Neuronal stem cell (in vitro differentiated cells): ENCODE measurements around the gene AFAP1.
A peak's percentile ranks its signal among the peaks of the same experiment; 100 is the strongest.

Source experiments
- DNase-seq: peaks from one replicate; pipeline ENCODE4 v3.0.0-alpha.2; 2013; ENCODE audit warnings: low spot score
- H2AFZ ChIP-seq: one replicate; pipeline ENCODE4 v1.6.1; 2013; ENCODE audit warnings: mild to moderate bottlenecking, low read length, inconsistent platforms
- H2AK5ac ChIP-seq: 2 replicates; pipeline ENCODE4 v1.6.1; 2013; ENCODE audit warnings: low read depth, mild to moderate bottlenecking, inconsistent platforms, low read length, moderate library complexity, mixed read lengths
- H2BK120ac ChIP-seq: 2 replicates; pipeline ENCODE4 v1.6.1; 2013; ENCODE audit warnings: low read depth, mild to moderate bottlenecking, inconsistent platforms, low read length, moderate library complexity, mixed read lengths
- H2BK12ac ChIP-seq: one replicate; pipeline ENCODE4 v1.6.1; 2013; ENCODE audit warnings: low read length, inconsistent platforms
- H2BK15ac ChIP-seq: 2 replicates; pipeline ENCODE4 v1.6.1; 2013; ENCODE audit warnings: mild to moderate bottlenecking, low read length, inconsistent platforms, mixed read lengths
- H2BK5ac ChIP-seq: one replicate; pipeline ENCODE4 v1.6.1; 2013; ENCODE audit warnings: inconsistent platforms, mild to moderate bottlenecking, low read length, moderate library complexity
- H3K14ac ChIP-seq: one replicate; pipeline ENCODE4 v1.6.1; 2013; ENCODE audit warnings: low read length, inconsistent platforms
- H3K18ac ChIP-seq: 2 replicates; pipeline ENCODE4 v1.6.1; 2013; ENCODE audit warnings: low read length, inconsistent platforms
- H3K23ac ChIP-seq: 2 replicates; pipeline ENCODE4 v1.6.1; 2013; ENCODE audit warnings: low read depth, mild to moderate bottlenecking, mixed read lengths, low read length, inconsistent platforms; ENCODE audit not compliant: poor library complexity
- H3K27ac ChIP-seq: replicated peaks from 3 replicates; pipeline ENCODE4 v1.5.1; 2013; ENCODE audit warnings: low read length, inconsistent platforms
- H3K27me3 ChIP-seq, 3 experiments: 2 replicates each; pipeline ENCODE4 v1.6.1; 2013; ENCODE audit warnings: low read length in 3 of 3, mild to moderate bottlenecking in 2 of 3, inconsistent platforms in 1 of 3, low read depth in 1 of 3, mixed read lengths in 1 of 3, moderate library complexity in 1 of 3; ENCODE audit not compliant: control insufficient read depth in 3 of 3, insufficient read depth in 3 of 3
- H3K36me3 ChIP-seq, 2 donors: replicated peaks in 1 of 2; 2 replicates each; pipeline ENCODE4 v1.6.1; 2013; ENCODE audit warnings: low read length in 2 of 2; ENCODE audit not compliant: control insufficient read depth in 2 of 2, insufficient read depth in 2 of 2
- H3K4ac ChIP-seq: 2 replicates; pipeline ENCODE4 v1.6.1; 2013; ENCODE audit warnings: inconsistent platforms, mild to moderate bottlenecking, low read length, moderate library complexity
- H3K4me1 ChIP-seq, 2 donors: 1 replicate in 1 of 2; 2 replicates in 1 of 2; pipeline ENCODE4 v1.6.1; 2013; ENCODE audit warnings: low read length in 2 of 2, low read depth in 1 of 2; ENCODE audit not compliant: control insufficient read depth in 2 of 2, insufficient read depth in 1 of 2
- H3K4me2 ChIP-seq: one replicate; pipeline ENCODE4 v1.6.1; 2013; ENCODE audit warnings: mild to moderate bottlenecking, low read length, inconsistent platforms; ENCODE audit not compliant: insufficient read depth, poor library complexity, severe bottlenecking
- H3K4me3 ChIP-seq, 2 donors: 2 replicates each; pipeline ENCODE4 v1.5.1; 2013; ENCODE audit warnings: low read length in 2 of 2, mild to moderate bottlenecking in 2 of 2, inconsistent platforms in 1 of 2, moderate library complexity in 1 of 2
- H3K79me1 ChIP-seq: one replicate; pipeline ENCODE4 v1.6.1; 2013; ENCODE audit warnings: low read depth, mild to moderate bottlenecking, inconsistent platforms, low read length, moderate library complexity
- H3K9ac ChIP-seq: one replicate; pipeline ENCODE4 v1.6.1; 2013; ENCODE audit warnings: mild to moderate bottlenecking, low read depth, low read length, inconsistent platforms; ENCODE audit not compliant: poor library complexity
- H3K9me3 ChIP-seq, 2 donors: replicated peaks in 1 of 2; 2 replicates each; pipeline versions ENCODE3 to v1.6.1; 2013; ENCODE audit warnings: low read length in 2 of 2, mild to moderate bottlenecking in 2 of 2, inconsistent platforms in 1 of 2, low read depth in 1 of 2, mixed read lengths in 1 of 2, moderate library complexity in 1 of 2; ENCODE audit not compliant: control insufficient read depth in 2 of 2, insufficient read depth in 1 of 2
- H4K8ac ChIP-seq: one replicate; pipeline ENCODE4 v1.6.1; 2013; ENCODE audit warnings: low read depth, mild to moderate bottlenecking, inconsistent platforms, low read length, moderate library complexity
- H4K91ac ChIP-seq: one replicate; pipeline ENCODE4 v1.6.1; 2013; ENCODE audit warnings: low read length, low read depth, mild to moderate bottlenecking, inconsistent platforms; ENCODE audit not compliant: poor library complexity
- WGBS, 2 donors: extraction: QIAGEN DNeasy Blood & Tissue Kit; methylation state at CpG; one replicate each; pipeline ENCODE4 v1.1.7; 2013; ENCODE audit warnings: missing lambda C conversion rate in 2 of 2, mixed read lengths in 1 of 2; ENCODE audit not compliant: insufficient read length in 2 of 2, insufficient replicate concordance in 1 of 2; ENCODE audit errors: extremely low coverage in 2 of 2; 5-methylcytosine and 5-hydroxymethylcytosine counted together

The AFAP1 gene

DNA sequence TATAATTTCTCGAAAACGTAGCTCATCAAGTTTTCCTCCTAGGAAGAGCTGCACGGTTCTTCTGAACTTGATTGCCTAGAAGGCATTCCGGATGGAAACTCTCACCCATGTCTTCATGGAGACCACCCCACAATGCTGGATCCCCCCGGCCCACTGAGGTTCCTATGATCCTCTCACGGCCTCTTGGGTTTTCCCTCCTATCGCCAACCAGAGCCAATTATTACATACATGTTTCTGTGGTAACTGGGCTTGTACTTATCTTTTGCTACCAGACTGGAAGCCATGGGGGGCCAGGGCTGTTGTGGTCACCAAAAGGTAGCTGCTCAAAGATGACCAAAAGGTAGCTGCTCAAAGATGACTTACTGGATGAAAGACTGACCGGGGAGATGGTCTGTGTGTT is 131.5 kb downstream of the AFAP1 start:
- Histone ChIP-seq H3K79me1 (no peaks in the 10 kb centered on the region), H3K23ac (no peak overlapping the region), H3K27me3 (no peaks in the 10 kb centered on the region), H3K4me1 (peaks cover 20 to 32% of the 10 kb centered on the region in 2 donors), H2AFZ (no peak overlapping the region), H3K18ac (no peak overlapping the region), H3K9me3 (no peaks in the 10 kb centered on the region), H3K14ac (no peak overlapping the region), H2BK15ac (no peak overlapping the region), H2AK5ac (no peak overlapping the region), H3K9ac (no peak overlapping the region), H3K4ac (no peak overlapping the region), H4K8ac (no peak overlapping the region), H2BK120ac (no peak overlapping the region), H4K91ac (no peak overlapping the region), H3K27ac (no peak overlapping the region), H2BK12ac (no peak overlapping the region), H3K36me3 (peaks cover 2 to 10% of the 10 kb centered on the region in 2 donors), H2BK5ac (no peak overlapping the region), H3K4me2 (no peak overlapping the region), H3K4me3 (no peak overlapping the region)
- no CpG with 5 or more reads among the region's 8 CpGs for WGBS, 2 donors
- DNase-seq, result no peak

GRCh38 chr4:7807351-7807921 is 132.2 kb downstream of the AFAP1 start:
- H3K36me3 ChIP-seq, result peaks cover 2 to 10% of the 10 kb centered on the region in 2 donors
- no peak overlapping the region for H3K4me3 ChIP-seq
- no peak overlapping the region for H2AFZ ChIP-seq
- H4K91ac ChIP-seq, result no peak overlapping the region
- no peak overlapping the region for H3K9ac ChIP-seq
- no peak overlapping the region for H3K27ac ChIP-seq
- no peak overlapping the region for H2BK12ac ChIP-seq
- H3K79me1 ChIP-seq, result no peaks in the 10 kb centered on the region
- no peaks in the 10 kb centered on the region for H3K9me3 ChIP-seq
- H3K18ac ChIP-seq, result no peak overlapping the region
- H4K8ac ChIP-seq, result no peak overlapping the region
- H3K14ac ChIP-seq, result no peak overlapping the region
- no peaks in the 10 kb centered on the region for H3K27me3 ChIP-seq
- DNase-seq, result no peak
- no peak overlapping the region for H3K4ac ChIP-seq
- no peak overlapping the region for H3K4me2 ChIP-seq
- no peak overlapping the region for H2BK5ac ChIP-seq
- no peak overlapping the region for H2AK5ac ChIP-seq
- WGBS, 2 donors, result no CpG with 5 or more reads among the region's 12 CpGs
- no peak overlapping the region for H2BK15ac ChIP-seq
- H2BK120ac ChIP-seq, result no peak overlapping the region
- H3K23ac ChIP-seq, result no peak overlapping the region
- H3K4me1 ChIP-seq, result peaks cover 20 to 32% of the 10 kb centered on the region in 2 donors

- Histone ChIP-seq H3K27me3 (no peaks in the 10 kb centered on the region), H2BK120ac (no peak overlapping the region), H2BK5ac (no peak overlapping the region), H3K18ac (no peak overlapping the region), H2BK12ac (no peak overlapping the region), H3K14ac (no peak overlapping the region), H2AK5ac (peak overlapping the region; percentile 24), H3K4me2 (no peak overlapping the region), H3K4ac (no peak overlapping the region), H2AFZ (peak overlapping the region; percentile 83), H4K8ac (no peak overlapping the region), H2BK15ac (no peak overlapping the region), H3K4me1 (peaks cover 20 to 26% of the 10 kb centered on the region in 2 donors), H3K79me1 (no peaks in the 10 kb centered on the region), H3K9me3 (no peaks in the 10 kb centered on the region), H3K27ac (peak overlapping the region; percentile 55), H3K4me3 (no peak overlapping the region), H3K36me3 (peaks cover 2 to 10% of the 10 kb centered on the region in 2 donors), H3K23ac (peak overlapping the region; percentile 31), H4K91ac (no peak overlapping the region), H3K9ac (no peak overlapping the region)
- no peak for DNase-seq
- no CpG with 5 or more reads among the region's 11 CpGs for WGBS, 2 donors
Measured at GRCh38 chr4:7806338-7807090, 133.1 kb downstream of the AFAP1 start.

- Histone ChIP-seq H2AFZ (peak overlapping the region; percentile 83), H3K4me3 (no peak overlapping the region), H3K4me2 (no peak overlapping the region), H3K36me3 (peaks cover 2 to 10% of the 10 kb centered on the region in 2 donors), H2AK5ac (peak overlapping the region; percentile 24), H3K27ac (peak overlapping the region; percentile 55), H3K9me3 (no peaks in the 10 kb centered on the region), H4K8ac (no peak overlapping the region), H2BK12ac (peak overlapping the region; percentile 5), H2BK15ac (no peak overlapping the region), H3K4ac (no peak overlapping the region), H3K14ac (no peak overlapping the region), H3K4me1 (peaks cover 20 to 23% of the 10 kb centered on the region in 2 donors), H4K91ac (no peak overlapping the region), H2BK5ac (no peak overlapping the region), H3K9ac (no peak overlapping the region), H2BK120ac (no peak overlapping the region), H3K18ac (peak overlapping the region; percentile 57), H3K23ac (peak overlapping the region; percentile 31), H3K27me3 (no peaks in the 10 kb centered on the region), H3K79me1 (no peaks in the 10 kb centered on the region)
- WGBS, 2 donors, result no CpG with 5 or more reads among the region's 21 CpGs
- no peak for DNase-seq
Measured at GRCh38 chr4:7805533-7806337, 133.9 kb downstream of the AFAP1 start.
